CD4-positive, alpha-beta T cell treated with Interleukin-15 for 4 hours (primary cell): Measurements from ENCODE around the gene CROCC2.

Experiments
- DNase-seq: peaks from one replicate; pipeline ENCODE4 v3.0.0-alpha.2; 2020; ENCODE audit warnings: low spot score

Gene CROCC2

DNA sequence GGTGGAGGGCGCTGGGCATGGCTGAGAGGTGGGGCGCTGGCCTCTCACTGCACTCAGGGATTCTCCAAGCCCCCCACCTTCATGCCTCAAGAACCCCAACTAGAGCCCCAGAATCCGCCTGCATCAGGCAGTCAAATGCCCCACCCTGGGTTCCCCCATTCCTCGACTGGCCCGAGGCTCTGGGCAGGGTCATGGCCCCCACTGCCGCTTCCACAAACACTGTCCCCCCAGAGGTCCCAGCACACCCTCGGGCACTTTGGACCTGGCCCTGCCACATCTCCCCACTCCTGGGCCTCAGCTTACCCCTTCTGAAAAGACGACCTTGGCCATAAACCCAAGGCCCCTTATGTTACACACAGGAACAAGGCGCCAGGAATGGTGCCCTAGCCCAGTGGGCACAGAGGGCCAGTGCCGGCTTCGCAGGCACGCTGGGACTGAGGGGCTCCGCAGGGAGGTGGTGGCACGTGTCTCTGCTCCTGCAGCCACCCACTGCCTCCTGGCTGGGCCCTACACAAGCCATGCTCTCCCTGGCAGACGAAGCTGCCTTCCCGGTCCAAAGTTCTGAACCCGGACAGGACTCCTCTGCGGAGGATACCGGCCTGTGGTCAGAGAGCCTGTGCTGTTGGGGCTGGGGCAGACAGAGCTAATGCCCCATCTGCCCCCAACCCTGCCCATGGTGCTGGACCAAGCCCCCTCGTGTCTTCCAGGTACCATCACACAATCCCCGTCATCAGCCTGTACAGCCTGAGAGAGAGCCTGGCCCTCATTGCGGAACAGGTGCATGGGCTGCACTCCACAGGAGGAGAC lies 30.7 kb upstream of the CROCC2 start:
- no peak for DNase-seq

DNA sequence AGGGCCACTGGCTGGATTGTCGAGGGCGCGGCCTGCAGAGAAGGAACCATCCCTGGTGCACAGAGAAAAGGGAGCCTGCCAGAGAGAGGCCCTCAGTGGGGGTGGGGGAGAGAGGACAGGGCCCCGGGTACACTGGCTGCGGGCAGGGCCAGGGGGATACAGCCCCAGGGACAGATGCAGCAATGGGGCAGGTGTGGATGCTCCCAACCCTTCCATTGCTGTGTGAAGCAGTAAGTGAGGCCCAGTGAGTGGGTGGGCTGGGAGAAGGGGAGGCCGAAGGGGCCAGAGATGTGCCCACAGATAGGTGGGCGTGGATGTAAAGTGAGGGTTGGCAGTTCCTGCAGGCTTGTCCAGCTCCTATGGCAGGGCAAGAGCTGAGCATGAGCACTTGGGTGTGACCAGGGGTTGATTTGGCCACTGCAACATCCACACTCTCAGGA lies 30.1 kb upstream of the CROCC2 start:
- no peak for DNase-seq

DNA sequence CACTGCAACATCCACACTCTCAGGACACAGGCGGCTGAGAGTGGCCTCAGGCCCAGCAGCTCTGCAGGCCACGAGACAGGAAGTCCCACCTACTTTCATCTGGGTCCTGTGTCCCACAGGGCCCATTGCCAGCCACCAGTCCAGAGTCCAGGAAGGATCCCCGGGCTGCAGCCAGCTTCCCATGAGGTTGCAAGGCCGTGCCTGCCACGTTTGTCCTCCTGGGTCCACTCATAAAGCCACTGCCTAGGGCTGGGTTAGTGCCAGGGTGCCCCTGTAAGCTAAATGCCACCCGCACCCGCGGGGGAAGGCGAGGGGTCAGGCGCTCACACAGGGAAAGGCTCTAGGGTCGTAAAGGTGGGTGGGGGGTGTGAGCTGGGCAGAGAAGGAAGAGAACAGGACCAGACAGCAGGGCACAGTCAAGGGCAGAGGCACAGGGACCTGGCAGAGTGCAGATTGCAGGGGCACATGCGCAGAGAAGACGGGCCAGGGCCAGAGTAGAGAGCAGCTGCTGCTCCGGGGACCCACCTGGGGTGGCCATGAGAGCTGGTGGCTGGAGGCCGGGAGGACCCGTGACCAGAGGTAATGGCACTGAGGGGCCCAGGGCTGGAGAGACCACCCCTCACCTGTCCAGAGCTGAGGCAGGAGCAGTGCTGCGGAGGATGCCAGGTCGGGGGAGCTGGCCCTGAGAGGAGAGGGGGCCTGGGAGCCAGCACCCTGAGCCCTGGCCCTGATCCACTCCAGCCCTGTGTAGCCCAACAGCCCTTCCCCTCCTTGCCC lies 29.5 kb upstream of the CROCC2 start:
- DNase-seq: no peak

DNA sequence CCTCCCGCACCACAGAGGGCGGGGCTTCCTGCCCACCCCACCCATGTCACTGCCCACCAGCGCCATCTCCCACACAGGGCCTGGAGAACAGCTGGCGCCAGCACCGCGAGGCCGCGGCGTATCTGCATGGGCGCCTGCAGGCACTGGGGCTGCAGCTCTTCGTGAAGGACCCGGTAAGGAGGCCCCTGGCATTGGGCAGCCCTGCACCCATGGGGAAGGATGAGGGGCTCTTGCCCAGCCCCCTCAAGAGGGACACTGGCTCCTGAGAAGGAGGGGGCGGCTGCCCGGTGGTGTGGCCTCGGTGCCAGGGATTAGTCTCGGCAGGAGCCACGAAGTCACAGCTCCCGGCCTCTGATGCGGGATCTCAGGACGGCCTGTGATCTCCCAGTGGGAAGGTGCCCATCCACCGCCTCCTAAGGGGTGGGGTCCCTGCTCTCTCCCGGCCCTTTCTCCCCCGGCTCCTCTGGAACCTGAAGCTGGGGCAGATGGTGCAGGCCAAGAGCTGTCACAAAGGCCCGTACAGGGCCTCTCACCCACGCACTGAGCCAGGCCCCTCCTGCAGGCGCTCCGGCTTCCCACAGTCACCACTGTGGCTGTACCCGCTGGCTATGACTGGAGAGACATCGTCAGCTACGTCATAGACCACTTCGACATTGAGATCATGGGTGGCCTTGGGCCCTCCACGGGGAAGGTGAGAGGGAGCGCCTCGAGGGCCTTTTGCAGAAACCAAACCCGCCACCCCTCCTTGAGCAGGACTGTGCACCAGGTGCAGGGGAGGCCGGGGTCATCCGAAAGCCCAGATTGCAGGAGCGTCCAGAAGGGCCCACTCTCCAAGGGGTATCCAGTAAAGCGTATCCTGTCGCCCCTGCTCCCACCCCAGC lies 28.4 kb upstream of the CROCC2 start:
- no peak for DNase-seq

DNA sequence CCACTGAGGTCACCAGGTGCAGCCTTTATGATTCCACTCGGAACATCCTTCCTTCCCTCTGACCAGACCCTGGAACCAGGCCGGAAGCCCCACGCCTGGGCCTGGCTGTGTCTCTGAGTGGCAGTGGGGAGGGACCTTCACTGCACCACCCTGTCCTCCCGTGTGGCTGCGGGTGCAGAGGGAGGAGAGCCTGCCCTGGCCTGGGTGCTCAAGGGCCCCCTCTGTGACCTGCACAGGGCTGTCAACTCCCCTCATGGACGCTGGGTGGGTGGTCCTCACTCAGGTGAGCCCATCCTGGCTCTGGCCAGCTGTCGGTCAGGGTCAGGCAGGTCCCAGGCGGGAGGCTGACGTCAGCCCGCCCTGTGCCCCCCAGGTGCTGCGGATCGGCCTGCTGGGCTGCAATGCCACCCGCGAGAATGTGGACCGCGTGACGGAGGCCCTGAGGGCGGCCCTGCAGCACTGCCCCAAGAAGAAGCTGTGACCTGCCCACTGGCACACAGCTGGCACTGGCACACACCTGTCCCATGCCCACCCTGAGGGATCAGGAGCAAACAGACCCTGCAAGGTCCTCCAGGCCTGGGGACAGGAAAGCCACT lies 27.7 kb upstream of the CROCC2 start:
- no peak for DNase-seq

DNA sequence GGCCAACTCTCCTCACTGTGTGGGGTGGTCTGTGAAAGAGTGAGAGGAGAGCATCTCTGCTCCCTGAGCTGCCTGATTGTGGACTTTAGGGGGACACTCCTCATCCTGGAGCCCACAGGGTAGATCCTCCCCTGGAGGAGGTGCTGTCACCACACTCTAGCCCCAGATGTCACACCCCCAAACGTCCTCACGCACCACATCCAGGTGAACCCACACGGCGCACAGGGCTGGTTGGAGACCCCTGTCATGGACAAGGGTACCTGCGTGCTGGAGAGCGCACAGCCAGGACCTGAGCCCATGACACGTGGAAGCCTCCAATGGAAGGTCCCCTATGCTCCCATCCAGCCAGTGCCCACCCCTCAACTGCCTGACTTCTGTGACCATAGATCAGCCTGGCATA lies 27.0 kb upstream of the CROCC2 start:
- no peak for DNase-seq

DNA sequence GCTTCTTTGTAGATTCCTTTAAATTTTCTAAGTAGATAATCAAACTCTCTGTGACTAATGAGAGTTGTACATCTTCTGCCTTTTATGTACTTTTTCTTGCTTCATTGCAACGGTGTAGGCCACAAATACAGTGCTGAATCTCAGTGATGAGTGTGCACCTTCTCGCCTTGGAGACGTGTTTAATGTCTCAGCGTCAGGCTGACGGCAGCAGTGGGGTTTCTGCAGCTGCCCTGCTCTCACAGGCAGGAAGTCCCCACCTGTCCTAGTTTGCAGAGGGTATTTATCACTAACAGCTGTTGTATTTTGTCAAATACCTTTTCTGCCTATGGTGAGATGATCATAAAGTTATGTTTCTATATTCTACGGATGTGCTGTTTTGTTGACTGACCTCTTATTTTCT lies 24.2 kb upstream of the CROCC2 start:
- DNase-seq: no peak

DNA sequence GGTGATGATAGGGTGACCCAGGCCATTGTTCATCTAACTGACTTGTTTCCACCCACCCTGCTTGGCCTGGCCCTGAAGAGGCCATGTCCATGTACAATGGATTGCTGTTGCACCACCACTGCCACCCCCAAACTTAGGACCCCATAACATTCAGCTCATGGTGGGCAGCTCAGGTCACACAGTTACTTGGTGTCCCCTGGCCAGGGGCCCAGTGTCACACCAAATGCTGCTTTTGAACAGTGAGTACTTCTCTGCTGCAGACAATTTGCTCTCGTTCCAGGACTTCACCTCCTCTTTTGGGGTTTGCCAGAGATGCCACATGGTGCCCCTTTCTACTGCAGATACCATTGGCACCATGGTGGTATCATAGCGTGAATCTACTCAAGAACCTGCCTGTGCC lies 21.9 kb upstream of the CROCC2 start:
- DNase-seq: no peak

DNA sequence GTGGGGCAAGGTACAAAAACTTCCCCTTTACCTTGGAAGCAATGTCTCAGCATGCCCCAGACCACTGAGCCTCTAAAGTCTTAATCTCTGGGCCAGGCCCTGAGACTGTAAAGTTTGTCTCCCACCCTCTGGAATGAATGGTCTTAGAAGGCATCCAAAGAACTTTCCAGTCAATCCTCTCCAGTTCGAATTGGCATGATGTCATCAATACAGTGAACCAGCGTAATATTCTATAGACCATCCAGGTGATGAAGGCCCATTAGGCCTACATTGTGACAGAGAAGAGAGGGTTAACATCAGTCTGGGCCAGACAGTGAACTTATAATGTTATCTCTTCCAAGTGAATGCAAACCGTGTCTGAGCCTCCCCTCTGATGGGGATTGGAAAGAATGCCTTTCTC lies 21.4 kb upstream of the CROCC2 start:
- no peak for DNase-seq

DNA sequence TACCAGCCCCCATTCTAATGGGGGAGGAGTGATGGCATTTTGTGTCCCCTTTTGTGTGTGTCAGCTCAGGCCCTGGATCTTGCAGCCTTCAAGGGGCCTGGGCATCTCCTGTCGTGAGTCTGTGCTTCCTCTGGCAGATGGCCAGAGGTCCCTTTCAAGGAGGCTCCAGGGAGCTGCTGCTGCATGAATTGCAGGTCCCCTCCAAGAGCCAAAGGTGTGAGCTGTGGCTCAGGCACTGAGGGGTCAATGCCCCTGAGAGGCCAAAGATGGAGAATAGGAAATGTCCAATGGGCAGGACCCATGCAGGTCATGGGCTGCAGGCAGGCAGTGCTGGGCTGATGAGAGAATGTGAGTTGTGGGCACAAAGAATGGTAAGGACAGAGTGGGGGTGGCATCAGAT lies 20.6 kb upstream of the CROCC2 start:
- no peak for DNase-seq

DNA sequence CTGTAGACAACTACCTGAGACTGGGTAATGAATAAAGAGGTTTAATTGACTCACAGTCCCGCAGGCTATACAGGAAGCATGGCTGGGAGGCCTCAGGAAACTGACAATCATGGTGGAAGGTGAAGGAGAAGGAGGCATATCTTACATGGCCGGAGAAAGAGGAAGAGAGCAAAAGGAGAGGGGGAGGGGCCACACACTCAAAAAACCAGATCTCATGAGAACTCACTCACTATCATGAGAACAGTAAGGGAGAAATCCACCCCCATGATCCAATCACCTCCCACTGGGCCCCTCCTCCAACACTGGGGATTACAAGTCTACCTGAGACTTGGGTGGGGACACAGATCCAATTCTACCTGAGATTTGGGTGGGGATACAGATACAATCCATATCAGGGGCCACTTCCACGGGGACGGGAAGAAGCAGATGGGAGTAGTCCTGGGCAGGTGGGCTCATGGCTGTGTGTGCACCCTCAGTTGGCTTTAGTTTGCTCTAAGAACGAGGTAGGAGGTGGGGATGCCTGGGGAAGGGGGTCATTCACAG lies 20.0 kb upstream of the CROCC2 start:
- DNase-seq: no peak

DNA sequence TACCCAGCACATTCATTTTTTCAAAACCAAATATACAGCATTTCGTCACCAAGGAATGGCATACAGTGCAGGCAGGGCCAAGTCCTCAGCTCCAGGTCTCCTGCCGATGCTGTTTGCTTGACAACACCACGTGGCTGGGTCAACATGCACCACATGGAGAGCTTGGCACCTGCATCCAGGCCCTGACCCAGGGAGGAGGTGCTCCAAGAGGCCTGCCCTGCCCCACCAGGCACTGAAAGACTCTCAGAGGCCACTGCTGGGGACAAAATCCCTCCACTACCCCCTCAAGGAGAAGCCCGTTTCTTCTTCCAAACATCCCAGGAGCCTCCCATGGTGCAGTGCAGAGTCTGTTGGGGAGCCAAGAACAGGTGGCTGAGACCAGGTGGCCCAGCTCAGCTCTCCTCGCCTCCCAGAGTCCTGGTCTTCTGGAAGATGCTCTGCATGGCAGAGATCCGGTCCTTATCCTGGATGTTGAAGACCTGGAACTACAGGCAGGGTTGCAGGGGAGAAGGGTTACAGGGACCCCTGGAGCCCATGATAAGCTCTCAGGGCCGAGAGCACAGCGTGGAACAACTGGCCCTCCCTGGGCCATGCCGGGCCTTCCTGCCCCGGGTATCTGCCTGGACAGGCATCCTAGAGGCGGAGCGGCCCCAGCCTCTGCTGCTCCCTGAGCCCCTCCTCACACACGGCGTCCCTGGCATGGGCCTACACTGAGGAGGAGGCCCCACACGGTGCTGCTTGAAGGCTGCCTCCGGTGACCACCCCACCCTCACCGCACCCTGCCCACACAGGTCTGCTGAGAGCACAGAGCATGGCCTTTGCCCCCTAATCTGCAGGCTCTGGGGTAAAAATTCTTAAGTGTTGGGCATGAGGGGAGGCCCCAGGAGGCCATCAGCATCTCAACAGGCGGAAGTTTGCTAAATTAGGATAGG lies 19.2 kb upstream of the CROCC2 start:
- no peak for DNase-seq

DNA sequence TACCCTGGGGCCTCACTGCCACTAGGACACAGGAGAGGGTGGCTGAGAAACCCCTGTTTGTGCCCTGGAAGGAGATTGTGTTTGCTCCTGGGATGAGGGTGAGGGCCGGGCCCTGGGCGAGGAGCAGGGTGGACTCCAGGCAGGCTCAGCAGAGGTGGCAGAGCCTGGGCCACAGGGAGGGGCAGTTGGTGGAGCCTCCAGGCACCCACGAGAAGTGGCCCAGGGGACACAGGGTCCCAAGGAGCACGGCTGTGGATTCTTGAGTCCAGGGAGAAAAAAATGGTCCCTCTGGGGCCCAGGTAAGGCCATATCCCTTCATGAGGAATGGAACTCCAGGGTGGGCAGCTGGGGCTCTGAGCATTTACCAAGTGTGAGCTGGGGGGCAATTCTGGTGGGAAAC lies 18.5 kb upstream of the CROCC2 start:
- no peak for DNase-seq

DNA sequence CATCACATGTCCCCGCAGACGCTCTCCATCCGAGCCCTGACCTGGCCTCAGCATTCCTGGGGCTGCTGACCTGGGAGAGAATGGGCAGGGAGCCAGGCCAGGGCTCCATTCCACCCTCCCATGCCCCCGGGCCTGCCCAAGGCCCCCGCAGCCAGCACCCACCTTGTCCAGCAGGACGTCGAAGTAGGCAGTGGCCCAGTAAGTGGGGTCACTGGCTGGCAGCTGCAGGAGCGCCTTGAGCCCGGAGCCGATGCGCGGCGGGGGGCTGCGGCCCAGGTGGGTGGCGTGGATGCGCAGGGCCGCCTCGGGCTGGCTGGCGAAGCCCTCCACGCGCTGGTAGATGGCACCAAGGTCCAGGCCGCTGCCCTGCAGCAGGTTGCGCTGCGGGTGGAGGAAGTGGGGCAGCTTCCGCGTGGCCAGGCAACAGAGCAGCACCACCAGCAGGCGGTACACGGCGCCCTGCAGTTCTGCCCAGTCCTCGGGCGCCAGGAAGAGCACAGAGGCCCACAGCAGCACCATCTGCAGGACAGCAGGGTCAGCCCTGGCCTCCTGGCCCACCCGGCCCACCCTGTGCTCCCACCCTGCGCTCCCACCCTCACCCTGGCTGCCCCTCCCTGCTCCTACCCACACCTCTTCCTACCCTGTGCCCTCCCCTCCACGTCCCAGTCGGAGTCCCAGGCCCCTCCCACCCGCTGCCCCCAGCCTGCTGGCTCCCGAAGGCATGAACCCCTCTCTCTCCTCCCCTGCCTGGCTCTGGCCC lies 17.8 kb upstream of the CROCC2 start:
- no peak for DNase-seq

DNA sequence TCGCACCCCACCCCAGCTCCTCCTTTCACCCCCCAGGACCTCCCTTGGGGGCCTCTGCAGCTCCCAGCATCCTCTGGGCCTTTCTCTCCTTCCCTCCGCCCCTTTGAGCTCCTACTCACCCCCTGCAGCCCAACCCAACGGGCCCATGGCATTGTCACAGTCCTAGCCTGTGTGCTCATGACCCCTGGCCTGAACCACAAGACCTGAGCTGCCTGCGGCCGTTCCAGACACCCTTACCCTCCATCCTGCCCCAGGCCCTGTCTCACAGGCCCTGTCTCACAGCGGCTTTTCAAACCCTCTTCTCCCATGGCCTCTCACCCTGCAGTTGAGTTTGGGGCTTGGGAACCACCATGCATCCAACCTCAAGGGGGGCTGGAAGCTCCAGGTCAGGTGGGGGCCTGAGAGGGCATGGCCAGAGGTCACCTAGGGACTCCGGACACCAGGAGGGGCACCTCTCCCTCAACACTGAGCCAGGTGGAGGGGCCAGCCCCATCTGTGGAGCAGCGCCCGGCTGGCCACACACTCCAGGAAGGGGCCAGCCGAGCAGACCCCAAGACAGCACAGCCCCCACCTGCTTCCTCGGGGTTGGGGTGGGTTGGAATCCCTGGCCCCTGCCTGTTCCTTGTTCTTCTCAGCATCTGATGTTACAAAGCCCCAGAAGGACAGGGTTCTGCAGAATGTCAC lies 17.1 kb upstream of the CROCC2 start:
- no peak for DNase-seq

DNA sequence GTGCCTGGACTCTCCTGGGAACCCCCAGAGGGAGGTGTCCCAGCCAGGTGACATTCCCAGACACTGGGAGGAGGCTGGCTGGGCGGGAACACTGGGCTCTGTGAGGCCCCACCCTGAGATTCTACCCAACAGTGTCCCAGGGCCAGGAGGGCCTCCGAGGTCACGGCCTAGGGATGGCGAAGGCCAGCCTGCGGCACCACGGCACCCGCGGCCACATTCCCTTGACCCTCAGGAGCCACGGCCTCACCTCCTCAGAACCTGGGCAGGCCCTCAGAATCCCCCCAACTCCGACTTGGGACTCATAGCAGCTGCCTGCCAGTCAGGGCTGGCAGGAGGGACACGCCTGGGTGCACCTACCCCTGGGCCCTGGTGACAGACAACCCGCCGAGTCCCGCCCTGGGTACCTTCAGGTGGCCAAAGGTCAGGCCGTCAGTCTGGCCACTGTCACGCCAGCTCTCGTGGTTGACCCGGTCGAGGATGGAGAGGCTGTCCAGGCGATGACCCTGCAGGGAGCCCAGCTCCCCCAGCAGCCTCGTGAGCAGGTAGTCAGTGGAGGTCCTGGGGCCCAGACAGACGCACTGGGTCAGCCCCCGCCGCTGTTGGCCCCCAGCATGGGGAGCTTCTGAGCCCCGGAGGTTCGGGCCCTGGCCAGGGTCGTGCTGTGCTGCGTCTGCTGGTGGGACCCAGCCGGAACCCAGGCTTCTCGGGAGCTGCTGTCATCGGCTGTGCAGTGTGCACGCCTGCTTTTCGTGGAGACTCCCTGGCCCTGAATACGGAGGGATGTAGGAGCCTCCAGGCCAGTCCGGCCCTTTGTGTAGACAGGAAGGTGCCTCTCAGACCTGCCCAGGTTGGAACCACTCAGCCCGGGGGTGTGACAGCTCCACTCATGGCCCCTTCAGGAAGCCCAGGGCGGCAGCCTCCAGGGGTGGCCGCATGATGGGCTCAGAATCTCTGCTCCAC lies 16.3 kb upstream of the CROCC2 start:
- no peak for DNase-seq

DNA sequence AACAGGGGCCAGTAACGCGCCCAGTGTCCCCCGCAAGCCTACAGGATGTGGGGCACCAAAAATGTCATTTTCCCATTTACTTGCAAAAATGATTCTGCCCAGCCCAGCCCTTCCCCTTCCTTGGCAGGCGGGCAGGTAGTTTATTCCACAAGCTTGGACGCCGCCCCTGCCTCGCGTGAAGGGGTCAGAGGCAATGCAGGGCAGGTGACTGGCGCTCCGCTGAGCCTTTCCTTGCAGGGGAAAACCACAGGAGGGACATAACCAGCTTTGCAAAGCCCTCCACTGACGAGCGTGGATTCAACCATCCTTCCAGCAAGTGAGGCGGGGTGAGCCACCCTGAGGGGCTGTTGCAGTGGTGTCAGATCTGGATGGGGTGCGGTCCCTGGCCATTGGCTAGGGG lies 15.4 kb upstream of the CROCC2 start:
- DNase-seq: no peak
